Upper lobe of right lung (tissue), 1 donor: ENCODE measurements around the gene ZNF862. TPM values are rescaled to one million over a fixed set of nuclear protein-coding genes. Genes with fewer than 3 reads are reported as not detected.

Experiments
- ATAC-seq: fragments of 200-7000 bp; cut with Tn5 transposase; one replicate; pipeline ENCODE4 v1.9.1; 2020; ENCODE audit warnings: mild to moderate bottlenecking, moderate library complexity
- DNase-seq: peaks from one replicate; pipeline ENCODE4 v3.0.0-alpha.2; 2020
- H3K27ac ChIP-seq: fragments of 200-600 bp; one replicate; pipeline ENCODE4 v1.8.0; 2022
- H3K27me3 ChIP-seq: fragments of 200-600 bp; one replicate; pipeline ENCODE4 v1.8.0; 2022; ENCODE audit warnings: mild to moderate bottlenecking
- H3K36me3 ChIP-seq: fragments of 200-600 bp; one replicate; pipeline ENCODE4 v1.8.0; 2022
- H3K4me1 ChIP-seq: fragments of 200-600 bp; one replicate; pipeline ENCODE4 v1.8.0; 2022
- H3K4me3 ChIP-seq: fragments of 200-600 bp; one replicate; pipeline ENCODE4 v1.8.0; 2022; ENCODE audit warnings: mild to moderate bottlenecking
- H3K9me3 ChIP-seq: fragments of 200-600 bp; one replicate; pipeline ENCODE4 v1.8.0; 2022
- CTCF ChIP-seq: fragments of 200-600 bp; IDR thresholded peaks from one replicate; pipeline ENCODE4 v1.8.0; 2022; ENCODE audit warnings: antibody characterized with exemption
- intact Hi-C: fragments of 100-400 bp; cut with DNase I; formaldehyde crosslinking; loops from one replicate; pipeline ENCODE4 v1.11.0; 2022
- total RNA-seq: library from RNA; stranded (reverse); fragmentation: NEBNext Ultra II Directional; extraction: Animal tissue kit (Norgen Biotek cat#: 25700); gene quantifications from one replicate; pipeline ENCODE4 v1.2.1, GENCODE V29; 2021
- donor health status: DM: no; HTN: yes; CAD: no; lungs with severe emphysema.

Gene ZNF862
- total RNA-seq, 1 donor from 2014 or later: 14.6 TPM

- ATAC-seq: no peak
- intact Hi-C loops: no loop called here
- no peak for DNase-seq
- no peak overlapping the region for H3K27ac ChIP-seq
- H3K4me1 ChIP-seq: no peaks in the 10 kb centered on the region
- no peak for TF ChIP-seq CTCF
- H3K4me3 ChIP-seq: no peak overlapping the region
- H3K36me3 ChIP-seq: no peaks in the 10 kb centered on the region
- H3K27me3 ChIP-seq: peaks cover 38% of the 10 kb centered on the region
- H3K9me3 ChIP-seq: no peaks in the 10 kb centered on the region
These were observed 46.0 kb upstream of the ZNF862 start for GRCh38 chr7:149792220-149792595.

DNA sequence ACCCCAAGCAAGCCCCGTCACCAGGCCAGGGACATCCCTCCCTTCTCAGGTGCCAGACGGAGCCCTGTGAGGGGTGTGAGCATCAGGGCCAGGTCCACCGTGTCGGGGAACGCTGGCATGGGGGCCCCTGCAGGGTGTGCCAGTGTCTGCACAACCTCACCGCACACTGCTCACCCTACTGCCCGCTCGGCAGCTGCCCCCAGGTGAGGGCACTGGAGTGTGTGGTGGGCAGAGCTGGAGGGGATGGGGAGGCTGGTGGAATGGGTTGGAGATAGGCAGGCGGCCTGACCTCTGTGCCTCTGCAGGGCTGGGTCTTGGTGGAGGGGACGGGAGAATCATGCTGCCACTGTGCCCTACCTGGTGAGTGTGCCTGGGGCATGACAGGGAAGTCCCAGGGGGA is 44.9 kb upstream of the ZNF862 start:
- H3K9me3 ChIP-seq: no peaks in the 10 kb centered on the region
- no peak for ATAC-seq

GRCh38 chr7:149794661-149795060 is 43.5 kb upstream of the ZNF862 start:
- Histone ChIP-seq H3K4me1 (no peaks in the 10 kb centered on the region), H3K36me3 (no peaks in the 10 kb centered on the region), H3K4me3 (no peak overlapping the region), H3K27me3 (peaks cover 16% of the 10 kb centered on the region), H3K9me3 (no peaks in the 10 kb centered on the region), H3K27ac (no peak overlapping the region)
- no peak for TF ChIP-seq CTCF
- ATAC-seq: no peak
- intact Hi-C loops: no loop called here
- DNase-seq: no peak

More for the DNA sequence above, 44.9 kb upstream of the ZNF862 start:
- no peak for TF ChIP-seq CTCF
- intact Hi-C loops: no loop called here
- Histone ChIP-seq H3K27me3 (peaks cover 30% of the 10 kb centered on the region), H3K4me3 (no peak overlapping the region), H3K27ac (no peak overlapping the region), H3K4me1 (no peaks in the 10 kb centered on the region), H3K36me3 (no peaks in the 10 kb centered on the region)
- no peak for DNase-seq

GRCh38 chr7:149795126-149795525 is 43.0 kb upstream of the ZNF862 start:
- Histone ChIP-seq H3K27ac (no peak overlapping the region), H3K4me3 (no peak overlapping the region), H3K9me3 (no peaks in the 10 kb centered on the region), H3K27me3 (peaks cover 11% of the 10 kb centered on the region), H3K4me1 (no peaks in the 10 kb centered on the region), H3K36me3 (no peaks in the 10 kb centered on the region)
- intact Hi-C loops: no loop called here
- no peak for DNase-seq
- no peak for TF ChIP-seq CTCF
- no peak for ATAC-seq

- Histone ChIP-seq H3K9me3 (no peaks in the 10 kb centered on the region), H3K27me3 (peaks cover under 1% of the 10 kb centered on the region), H3K27ac (no peak overlapping the region), H3K36me3 (no peaks in the 10 kb centered on the region), H3K4me3 (no peak overlapping the region), H3K4me1 (no peaks in the 10 kb centered on the region)
- TF ChIP-seq CTCF: no peak
- intact Hi-C loops: no loop called here
- no peak for DNase-seq
- ATAC-seq: no peak
These were observed 41.8 kb upstream of the ZNF862 start for GRCh38 chr7:149796287-149796860.

DNA sequence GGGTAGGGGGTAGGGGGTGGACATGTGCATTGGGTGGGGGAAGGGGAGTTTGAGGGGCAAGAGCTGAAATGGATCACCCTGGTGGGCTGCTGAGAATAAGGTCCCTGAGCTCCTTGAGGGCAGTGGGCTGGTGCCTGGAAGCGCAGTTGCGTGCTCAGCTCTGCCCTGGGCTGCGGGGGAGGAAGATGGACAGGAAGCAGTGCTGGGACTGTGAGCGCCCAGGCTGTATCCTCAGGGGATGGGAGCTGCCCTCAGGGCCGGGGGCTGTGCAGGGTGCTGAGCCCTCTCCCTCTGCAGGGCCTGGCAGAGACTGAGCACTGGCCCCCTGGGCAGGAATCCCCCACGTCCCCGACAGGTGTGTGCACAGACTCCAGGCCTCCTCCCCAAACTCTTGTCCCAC is 40.4 kb upstream of the ZNF862 start:
- Histone ChIP-seq H3K4me3 (no peak overlapping the region), H3K27me3 (no peaks in the 10 kb centered on the region), H3K36me3 (no peaks in the 10 kb centered on the region), H3K27ac (no peak overlapping the region), H3K4me1 (no peaks in the 10 kb centered on the region), H3K9me3 (no peaks in the 10 kb centered on the region)
- no peak for TF ChIP-seq CTCF
- no peak for DNase-seq
- intact Hi-C loops: no loop called here
- no peak for ATAC-seq
